NT2/D1 (cell line): ENCODE measurements around the gene ASAP3.

Source experiments
- DNase-seq: peaks from one replicate; pipeline ENCODE4 v3.0.0-alpha.2; 2011; ENCODE audit warnings: low read depth, low spot score
- H3K27me3 ChIP-seq: 2 replicates; pipeline ENCODE4 v1.6.0; 2011; ENCODE audit warnings: mild to moderate bottlenecking; ENCODE audit not compliant: insufficient read length, insufficient read depth
- H3K36me3 ChIP-seq: 2 replicates; pipeline ENCODE4 v1.6.1; 2011; ENCODE audit warnings: mild to moderate bottlenecking, low read length, mixed read lengths; ENCODE audit not compliant: insufficient read depth, insufficient read length
- H3K4me1 ChIP-seq: 2 replicates; pipeline ENCODE4 v1.5.1; 2011; ENCODE audit not compliant: insufficient read depth, insufficient read length
- H3K4me3 ChIP-seq: 2 replicates; pipeline ENCODE4 v1.5.1; 2011; ENCODE audit warnings: low read depth; ENCODE audit not compliant: insufficient read length
- H3K9ac ChIP-seq: 2 replicates; pipeline ENCODE4 v1.6.0; 2011; ENCODE audit warnings: low read depth; ENCODE audit not compliant: insufficient read length
- H3K9me3 ChIP-seq: 2 replicates; pipeline ENCODE4 v1.5.1; 2011; ENCODE audit warnings: mild to moderate bottlenecking, low read length; ENCODE audit not compliant: insufficient read depth
- SUZ12 ChIP-seq: IDR thresholded peaks from 2 replicates; pipeline ENCODE4 v1.6.1; 2011; ENCODE audit not compliant: insufficient read length, insufficient read depth; ENCODE audit errors: extremely low read depth
- YY1 ChIP-seq: IDR thresholded peaks from 2 replicates; pipeline ENCODE4 v1.6.1; 2011; ENCODE audit not compliant: insufficient read length, insufficient read depth
- ZNF274 ChIP-seq: IDR thresholded peaks from 2 replicates; pipeline ENCODE4 v1.6.1; 2011; ENCODE audit warnings: mild to moderate bottlenecking, low read depth, low read length

The ASAP3 gene

GRCh38 chr1:23475134-23475628 lies 8.8 kb downstream of the ASAP3 start:
- DNase-seq, result no peak
- TF ChIP-seq SUZ12, result no peak
- no peak for TF ChIP-seq YY1
- Histone ChIP-seq H3K4me3 (no peak overlapping the region), H3K9ac (no peak overlapping the region), H3K36me3 (peaks cover 16% of the 10 kb centered on the region), H3K9me3 (no peaks in the 10 kb centered on the region), H3K4me1 (peaks cover 2% of the 10 kb centered on the region), H3K27me3 (no peaks in the 10 kb centered on the region)

- Histone ChIP-seq H3K27me3 (no peaks in the 10 kb centered on the region), H3K4me3 (no peak overlapping the region), H3K36me3 (peaks cover 12% of the 10 kb centered on the region), H3K9me3 (no peaks in the 10 kb centered on the region), H3K4me1 (peaks cover 2% of the 10 kb centered on the region), H3K9ac (no peak overlapping the region)
- no peak for TF ChIP-seq YY1
- no peak for DNase-seq
Observed at GRCh38 chr1:23473037-23473800, 10.8 kb downstream of the ASAP3 start.

DNA sequence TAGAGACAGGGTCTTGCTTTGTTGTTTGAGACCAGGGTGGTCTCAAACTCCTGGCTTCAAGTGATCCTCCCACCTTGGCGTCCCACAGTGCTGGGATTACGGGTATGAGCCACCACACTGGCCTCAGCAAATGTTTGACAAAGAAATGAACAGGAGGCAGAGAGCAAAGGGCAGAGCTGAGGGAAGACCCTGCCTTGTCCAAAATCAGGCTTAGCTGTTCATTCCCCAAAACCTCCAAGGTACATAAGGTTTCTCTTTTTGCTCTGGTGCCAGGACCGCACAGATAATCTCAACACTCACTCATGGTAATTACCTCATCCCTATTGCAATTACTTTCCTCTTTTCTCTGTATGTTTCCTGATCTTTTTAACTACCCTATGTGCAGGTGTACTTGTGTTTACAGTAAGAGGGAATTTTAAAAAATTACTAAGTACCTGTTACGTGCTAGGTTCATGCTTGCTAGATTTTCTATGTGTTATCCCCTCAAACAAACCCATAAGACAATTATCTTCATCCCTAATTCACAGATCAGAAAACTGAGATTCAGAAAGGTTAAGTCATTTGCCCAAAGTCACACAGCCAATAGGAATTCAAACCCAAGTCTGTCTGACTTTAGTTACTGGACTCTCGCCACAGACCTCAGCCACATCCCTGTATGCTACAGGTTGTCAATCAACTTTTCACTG lies 11.5 kb downstream of the ASAP3 start:
- Histone ChIP-seq H3K4me3 (no peak overlapping the region), H3K27me3 (no peaks in the 10 kb centered on the region), H3K36me3 (peaks cover 8% of the 10 kb centered on the region), H3K4me1 (peaks cover 2% of the 10 kb centered on the region), H3K9ac (no peak overlapping the region), H3K9me3 (no peaks in the 10 kb centered on the region)
- DNase-seq, result no peak
- TF ChIP-seq SUZ12, result no peak
- TF ChIP-seq YY1, result no peak
- TF ChIP-seq ZNF274, result no peak

GRCh38 chr1:23471473-23472075 lies 12.4 kb downstream of the ASAP3 start:
- Histone ChIP-seq H3K9me3 (no peaks in the 10 kb centered on the region), H3K4me3 (no peak overlapping the region), H3K36me3 (peaks cover 4% of the 10 kb centered on the region), H3K27me3 (no peaks in the 10 kb centered on the region), H3K9ac (no peak overlapping the region), H3K4me1 (peaks cover 2% of the 10 kb centered on the region)
- no peak for TF ChIP-seq YY1
- no peak for TF ChIP-seq SUZ12
- TF ChIP-seq ZNF274, result no peak
- no peak for DNase-seq

DNA sequence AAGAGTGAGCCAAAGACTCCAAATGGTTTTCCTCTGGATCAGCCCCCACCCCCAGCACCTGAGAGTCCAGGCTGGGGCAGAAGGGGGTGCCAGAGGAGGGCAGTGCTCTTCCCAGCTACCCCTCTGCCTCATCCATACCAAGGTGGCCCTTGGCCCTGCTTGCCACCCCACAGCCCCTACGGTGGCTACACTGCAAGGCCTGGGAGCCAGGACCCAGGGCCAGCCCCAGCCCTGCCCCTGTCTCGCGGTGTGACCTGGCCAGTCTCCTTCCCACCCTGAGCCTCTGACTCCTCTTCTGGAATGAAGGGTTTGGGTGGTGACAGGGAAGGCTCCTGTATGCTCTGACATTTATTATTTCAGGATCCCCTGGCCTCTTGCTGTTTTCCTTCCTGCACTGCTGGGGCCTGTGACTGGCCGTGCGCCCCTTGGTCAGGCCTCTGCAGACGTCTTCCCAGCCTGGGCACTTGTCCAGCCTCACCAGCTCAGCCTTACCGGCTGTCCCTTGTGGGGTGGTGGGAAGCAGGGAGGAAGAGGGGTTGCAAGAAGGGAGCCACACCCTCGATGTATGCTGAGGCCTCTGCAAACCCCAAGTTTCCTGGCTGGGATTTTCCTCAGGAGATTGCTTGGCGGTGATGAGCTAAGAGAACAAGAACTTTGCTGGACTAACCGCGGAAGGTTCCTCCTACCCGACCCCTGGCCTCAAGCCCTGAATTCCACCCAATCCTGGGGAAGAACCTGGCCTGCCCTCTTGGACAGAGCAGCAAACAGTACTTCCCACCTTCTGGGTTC lies 13.5 kb downstream of the ASAP3 start:
- TF ChIP-seq ZNF274 (no peak), SUZ12 (no peak), YY1 (no peak)
- Histone ChIP-seq H3K4me3 (no peak overlapping the region), H3K9ac (no peak overlapping the region), H3K9me3 (no peaks in the 10 kb centered on the region), H3K27me3 (no peaks in the 10 kb centered on the region), H3K36me3 (peaks cover 4% of the 10 kb centered on the region), H3K4me1 (peaks cover 2% of the 10 kb centered on the region)
- no peak for DNase-seq

DNA sequence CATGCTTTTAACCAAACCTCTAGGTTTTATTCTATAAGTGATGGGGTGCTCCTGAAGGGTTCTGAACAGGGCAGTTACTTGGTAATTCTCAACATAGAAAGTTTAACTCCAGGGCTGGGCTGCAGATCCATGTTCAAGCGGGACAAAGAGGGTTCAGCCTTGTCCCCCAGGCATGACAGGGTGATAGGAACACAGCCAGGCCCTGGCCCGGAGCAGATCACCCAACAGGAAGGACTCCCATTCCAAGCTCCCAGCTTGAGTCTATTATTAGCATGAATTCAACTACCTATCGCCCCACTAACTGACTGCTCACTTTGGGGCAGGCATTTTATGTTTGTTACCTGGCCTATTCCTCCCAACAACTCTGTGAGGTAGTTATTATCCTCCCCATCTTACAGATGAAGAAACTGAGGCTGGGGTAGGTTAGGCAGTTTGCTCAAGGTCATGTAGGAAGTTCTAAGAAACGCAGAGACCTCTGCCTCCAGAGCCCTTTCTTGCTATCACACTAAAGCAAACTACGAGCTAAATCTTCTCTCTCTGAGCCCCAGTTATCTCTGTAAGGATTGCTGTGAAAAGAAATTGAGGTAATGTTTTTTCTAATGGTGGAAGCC lies 14.5 kb downstream of the ASAP3 start:
- H3K4me1 ChIP-seq, result no peaks in the 10 kb centered on the region
- TF ChIP-seq SUZ12, result no peak
- TF ChIP-seq ZNF274, result no peak
- no peak for TF ChIP-seq YY1
- DNase-seq, result no peak
- no peak overlapping the region for H3K9ac ChIP-seq
- peaks cover 4% of the 10 kb centered on the region for H3K36me3 ChIP-seq
- H3K4me3 ChIP-seq, result no peak overlapping the region
- H3K27me3 ChIP-seq, result no peaks in the 10 kb centered on the region
- H3K9me3 ChIP-seq, result no peaks in the 10 kb centered on the region
